Testis (tissue), 3 donors: Measurements from ENCODE around the gene CBFA2T2. TPM values are rescaled to one million over a fixed set of nuclear protein-coding genes. Genes with fewer than 3 reads are reported as not detected.

Experiments used
- DNase-seq: peaks from one replicate; pipeline ENCODE4 v3.0.0-alpha.2; 2019
- H3K27ac ChIP-seq, 2 donors: fragments of 200-600 bp; sonication (generic); one replicate each; pipeline ENCODE4 v1.5.1; 2019
- H3K27me3 ChIP-seq: fragments of 200-600 bp; sonication (generic); one replicate; pipeline ENCODE4 v1.5.1; 2019
- H3K36me3 ChIP-seq: fragments of 200-600 bp; sonication (generic); one replicate; pipeline ENCODE4 v1.5.1; 2017; ENCODE audit warnings: low read depth; ENCODE audit errors: missing control alignments
- H3K4me1 ChIP-seq: fragments of 200-600 bp; sonication (generic); one replicate; pipeline ENCODE4 v1.5.1; 2019
- H3K4me3 ChIP-seq, 2 donors: fragments of 200-600 bp; sonication (generic); one replicate each; pipeline ENCODE4 v1.5.1; 2017 to 2019
- H3K9me3 ChIP-seq: fragments of 200-600 bp; sonication (generic); one replicate; pipeline ENCODE4 v1.5.1; 2017
- POLR2A ChIP-seq: fragments of 450-650 bp; IDR thresholded peaks from one replicate; pipeline ENCODE4 v1.6.1; 2017; ENCODE audit warnings: antibody characterized with exemption, mild to moderate bottlenecking, moderate library complexity
- WGBS, 2 donors: methylation state at CpG; one replicate each; pipeline ENCODE4 v1.1.5; 2018; 5-methylcytosine and 5-hydroxymethylcytosine counted together
- intact Hi-C: fragments of 100-400 bp; cut with DNase I; formaldehyde crosslinking; loops from one replicate; pipeline ENCODE4 v1.15.1; 2023; ENCODE audit warnings: low total_unique reads
- polyA plus RNA-seq: library from polyadenylated mRNA; stranded (reverse); fragments of 350-450 nt; fragmentation: Illumina TruSeq; extraction: RNeasy Lipid Tissue Mini Kit (QIAGEN cat#74804); gene quantifications from one replicate; pipeline ENCODE4 v1.2.3, GENCODE V29; 2014; ENCODE audit warnings: low read depth, low replicate concordance; ENCODE audit not compliant: insufficient read depth
- total RNA-seq, 2 donors: library from RNA; depleted of rRNA; stranded (reverse); fragments of >200 nt; gene quantifications; one replicate each; pipeline ENCODE4 v1.2.3, GENCODE V29; 2016
- TF ChIP-seq, protein P1 (sequence below), 3 experiments: fragments of 450-650 bp in 2 of 3; fragments of 200-600 bp in 1 of 3; sonication (generic) in 1 of 3; IDR thresholded peaks; one replicate each; pipeline ENCODE4 v1.5.1; 2016 to 2019; ENCODE audit warnings: antibody characterized with exemption in 3 of 3, mild to moderate bottlenecking in 2 of 3, moderate library complexity in 1 of 3

CBFA2T2 gene
- total and polyA plus RNA-seq, 3 donors from 2014 or later, result 25.2 to 39.2 (median 33.1) TPM

DNA sequence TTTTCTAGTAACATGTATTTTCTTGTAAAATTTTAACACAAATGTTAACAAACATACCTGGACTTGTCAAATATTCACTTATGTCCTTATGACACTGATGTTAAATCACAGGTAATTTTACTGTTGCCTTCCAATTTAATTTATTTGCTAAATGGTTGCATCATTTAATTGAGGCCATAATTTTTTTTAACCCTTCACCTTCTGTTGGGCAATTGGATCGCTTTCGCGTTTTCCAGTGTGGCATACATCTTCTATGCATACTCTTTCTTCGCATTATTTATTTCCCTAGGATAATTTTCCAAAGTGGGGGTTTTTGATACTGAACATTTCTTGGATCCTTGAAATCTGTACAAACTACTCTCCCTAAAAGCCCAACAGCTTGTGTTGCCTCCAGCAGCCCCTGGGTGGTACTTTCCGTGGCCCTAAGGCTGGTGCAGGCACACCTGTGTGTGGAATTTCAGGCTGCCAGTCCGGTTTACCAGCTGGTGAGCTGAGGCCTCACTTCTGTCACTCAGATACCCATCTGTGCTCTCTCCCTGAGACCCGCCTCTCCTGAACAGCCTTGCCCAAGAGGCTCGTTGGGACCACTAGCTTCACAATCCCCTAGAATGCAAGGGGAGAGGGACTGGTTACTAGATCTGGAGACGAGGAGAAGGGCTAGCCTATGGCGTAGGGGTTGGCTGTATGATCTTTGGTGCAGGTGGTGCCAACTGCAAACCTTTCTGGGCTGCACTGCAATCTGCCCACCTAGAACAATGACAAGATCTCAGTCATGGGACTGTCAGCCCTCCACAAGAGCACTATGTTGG is 161.1 kb downstream of the CBFA2T2 start:
- no peak overlapping the region for H3K27ac ChIP-seq
- no peak for DNase-seq
- no peaks in the 10 kb centered on the region for H3K9me3 ChIP-seq
- H3K4me1 ChIP-seq, result peaks cover 19% of the 10 kb centered on the region
- intact Hi-C loops, result no loop called here
- no peak for TF ChIP-seq POLR2A
- TF ChIP-seq, protein P1, sequence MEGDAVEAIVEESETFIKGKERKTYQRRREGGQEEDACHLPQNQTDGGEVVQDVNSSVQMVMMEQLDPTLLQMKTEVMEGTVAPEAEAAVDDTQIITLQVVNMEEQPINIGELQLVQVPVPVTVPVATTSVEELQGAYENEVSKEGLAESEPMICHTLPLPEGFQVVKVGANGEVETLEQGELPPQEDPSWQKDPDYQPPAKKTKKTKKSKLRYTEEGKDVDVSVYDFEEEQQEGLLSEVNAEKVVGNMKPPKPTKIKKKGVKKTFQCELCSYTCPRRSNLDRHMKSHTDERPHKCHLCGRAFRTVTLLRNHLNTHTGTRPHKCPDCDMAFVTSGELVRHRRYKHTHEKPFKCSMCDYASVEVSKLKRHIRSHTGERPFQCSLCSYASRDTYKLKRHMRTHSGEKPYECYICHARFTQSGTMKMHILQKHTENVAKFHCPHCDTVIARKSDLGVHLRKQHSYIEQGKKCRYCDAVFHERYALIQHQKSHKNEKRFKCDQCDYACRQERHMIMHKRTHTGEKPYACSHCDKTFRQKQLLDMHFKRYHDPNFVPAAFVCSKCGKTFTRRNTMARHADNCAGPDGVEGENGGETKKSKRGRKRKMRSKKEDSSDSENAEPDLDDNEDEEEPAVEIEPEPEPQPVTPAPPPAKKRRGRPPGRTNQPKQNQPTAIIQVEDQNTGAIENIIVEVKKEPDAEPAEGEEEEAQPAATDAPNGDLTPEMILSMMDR (IDR thresholded peaks at IDR 0.05), result no peak
- H3K4me3 ChIP-seq, result no peak overlapping the region
- H3K36me3 ChIP-seq, result no peaks in the 10 kb centered on the region
- WGBS, 2 donors, result 88 to 89% methylated on average over 10 of the region's 10 CpGs
- H3K27me3 ChIP-seq, result no peaks in the 10 kb centered on the region

DNA sequence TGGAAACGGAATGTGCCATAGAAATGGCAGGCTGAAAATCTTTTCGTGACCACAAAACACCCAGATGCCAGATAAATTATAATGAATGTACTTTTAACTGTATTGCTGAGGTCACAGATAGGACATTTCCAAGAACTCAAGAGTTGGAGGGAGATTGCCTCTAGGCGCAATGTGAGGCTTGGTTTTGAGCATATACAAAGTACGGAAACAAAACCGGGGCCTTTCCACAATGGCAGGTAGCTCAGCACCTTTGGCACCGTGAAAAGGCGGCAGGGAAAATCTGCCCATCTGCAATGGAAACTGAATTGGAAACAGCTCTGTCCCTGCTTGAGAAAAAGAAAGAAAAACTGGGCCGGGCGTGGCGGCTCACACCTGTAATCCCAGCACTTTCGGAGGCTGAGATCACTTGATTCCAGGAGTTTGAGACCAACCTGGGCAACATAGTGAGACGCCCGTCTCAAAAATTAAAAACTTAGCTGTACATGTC is 161.7 kb downstream of the CBFA2T2 start:
- Histone ChIP-seq H3K9me3 (no peaks in the 10 kb centered on the region), H3K36me3 (no peaks in the 10 kb centered on the region), H3K4me1 (peaks cover 19% of the 10 kb centered on the region), H3K27ac (no peak overlapping the region), H3K27me3 (no peaks in the 10 kb centered on the region), H3K4me3 (no peak overlapping the region)
- 84 to 87% methylated on average over 13 of the region's 13 CpGs for WGBS, 2 donors
- intact Hi-C loops, result no loop called here
- no peak for TF ChIP-seq POLR2A
- TF ChIP-seq, protein P1 (IDR thresholded peaks at IDR 0.05), result no peak
- no peak for DNase-seq

DNA sequence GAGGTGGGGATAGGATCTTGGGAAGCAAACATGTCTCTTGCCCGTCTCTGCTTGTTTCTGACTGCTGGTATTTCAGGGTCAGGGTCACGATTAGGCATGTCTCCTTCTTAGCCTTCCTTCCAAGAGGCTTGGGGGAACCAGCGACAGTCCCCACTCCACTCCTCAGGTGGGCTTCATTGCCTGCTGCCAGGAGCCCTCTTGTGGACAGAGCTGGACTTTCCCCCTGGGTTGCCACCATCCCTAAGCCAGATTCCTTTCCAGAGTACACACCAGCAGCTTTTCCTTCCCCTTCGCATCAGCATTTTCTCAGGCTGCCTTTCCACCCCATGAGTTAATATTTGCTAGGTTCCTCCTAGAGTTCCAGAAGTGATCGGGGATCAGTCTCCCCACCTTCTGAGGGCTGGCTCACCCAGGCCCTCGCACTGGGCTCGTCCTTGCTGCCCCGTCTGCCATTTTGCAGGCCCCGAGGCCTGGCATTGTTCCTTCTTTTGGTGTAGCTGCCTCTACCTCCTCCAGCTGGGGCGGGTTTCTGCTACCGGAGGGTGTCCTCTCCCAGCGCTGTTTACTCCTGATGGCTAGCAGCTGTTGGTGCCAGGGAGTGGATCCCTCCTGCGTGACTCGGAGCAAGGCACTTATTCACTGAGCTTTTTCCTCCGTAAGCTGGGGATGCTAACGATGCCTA is 163.5 kb downstream of the CBFA2T2 start:
- 48% methylated on average over 14 to 16 of the region's 16 CpGs for WGBS, 2 donors
- H3K27ac ChIP-seq, result no peak overlapping the region
- no peaks in the 10 kb centered on the region for H3K27me3 ChIP-seq
- peak; percentile 72 for DNase-seq
- TF ChIP-seq, protein P1 (IDR thresholded peaks at IDR 0.05), result peak; percentile 51 to 80 (median 74)
- no peak for TF ChIP-seq POLR2A
- H3K9me3 ChIP-seq, result no peaks in the 10 kb centered on the region
- no peaks in the 10 kb centered on the region for H3K36me3 ChIP-seq
- no peak overlapping the region for H3K4me3 ChIP-seq
- intact Hi-C loops, result no loop called here
- H3K4me1 ChIP-seq, result peaks cover 15% of the 10 kb centered on the region

DNA sequence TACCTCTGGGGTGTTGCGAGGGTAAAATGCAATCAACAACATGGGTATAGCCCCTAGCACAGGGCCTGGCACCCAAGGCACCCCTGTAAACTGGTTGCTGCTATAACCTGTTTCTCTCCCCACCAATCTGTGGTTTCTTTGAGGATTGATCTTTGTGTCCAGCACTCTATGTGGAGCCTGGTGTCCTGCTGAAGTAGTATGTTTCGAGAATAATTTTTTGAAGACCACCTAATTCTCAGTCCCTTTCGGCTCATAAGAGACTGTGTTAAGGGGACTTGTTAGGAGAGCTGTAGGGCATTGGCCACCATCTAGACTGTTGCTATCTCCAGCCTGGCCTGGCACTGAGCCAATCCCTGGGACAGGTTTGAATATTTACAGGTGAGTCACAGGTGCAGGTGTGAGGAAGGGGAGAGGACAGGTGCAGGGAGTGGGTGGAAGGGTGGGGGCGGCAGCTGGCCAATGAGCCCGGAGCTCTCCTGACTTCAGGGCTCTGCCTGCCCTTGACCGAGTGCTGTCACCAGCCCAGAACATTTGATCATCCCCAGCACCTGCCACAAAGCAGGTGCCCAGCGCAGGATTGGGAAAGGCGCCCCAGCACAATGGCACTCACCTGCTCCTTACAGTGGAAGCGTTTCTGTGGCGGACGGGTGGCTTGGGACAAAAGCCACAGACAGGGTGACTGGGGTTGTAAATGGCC is 164.2 kb downstream of the CBFA2T2 start:
- peaks cover 10% of the 10 kb centered on the region for H3K4me1 ChIP-seq
- DNase-seq, result no peak
- intact Hi-C loops, result no loop called here
- no peak overlapping the region for H3K4me3 ChIP-seq
- no peak overlapping the region for H3K27ac ChIP-seq
- no peaks in the 10 kb centered on the region for H3K9me3 ChIP-seq
- TF ChIP-seq, protein P1 (IDR thresholded peaks at IDR 0.05), result no peak
- TF ChIP-seq POLR2A, result no peak
- H3K27me3 ChIP-seq, result no peaks in the 10 kb centered on the region
- 81 to 85% methylated on average over 5 to 11 of the region's 11 CpGs for WGBS, 2 donors
- H3K36me3 ChIP-seq, result no peaks in the 10 kb centered on the region
